WTC11 (cell line): ENCODE results near the gene UBASH3A. TPM values are rescaled to one million over a fixed set of nuclear protein-coding genes. Genes with fewer than 3 reads are reported as not detected.

Source experiments
- ATAC-seq: fragments of 200-7000 bp; cut with Tn5 transposase; 2 replicates; pipeline ENCODE4 v1.10.0; 2021; ENCODE audit warnings: mild to moderate bottlenecking, moderate library complexity
- CTCF ChIA-PET: fragments of 300-600 bp; sonication (Branson Sonifier 250); formaldehyde crosslinking; loops from one replicate; lab custom pipeline; 2021; ENCODE audit warnings: antibody characterized with exemption; lab: Charles Lee
- POLR2A ChIA-PET: fragments of 350-600 bp; sonication (Branson Sonifier 250); formaldehyde crosslinking; loops from one replicate; lab custom pipeline; 2021; ENCODE audit warnings: antibody characterized with exemption; lab: Charles Lee
- DNase-seq: peaks from one replicate; pipeline ENCODE4 v3.0.0; 2021; ENCODE audit warnings: low spot score
- H3K27ac Mint-ChIP-seq: 2 replicates; pipeline ENCODE4 v1.8.0; 2021; ENCODE audit warnings: mixed read lengths
- H3K27me3 Mint-ChIP-seq: 2 replicates; pipeline ENCODE4 v1.8.0; 2021; ENCODE audit warnings: low read depth, mild to moderate bottlenecking, moderate library complexity, mixed read lengths
- H3K36me3 Mint-ChIP-seq: 2 replicates; pipeline ENCODE4 v1.8.0; 2021; ENCODE audit warnings: mixed read lengths
- H3K4me1 Mint-ChIP-seq: 2 replicates; pipeline ENCODE4 v1.8.0; 2022; ENCODE audit warnings: mixed read lengths
- H3K4me3 Mint-ChIP-seq: 2 replicates; pipeline ENCODE4 v1.8.0; 2021; ENCODE audit warnings: mild to moderate bottlenecking, moderate library complexity, mixed read lengths
- H3K9me3 Mint-ChIP-seq: 2 replicates; pipeline ENCODE4 v1.8.0; 2021; ENCODE audit warnings: mixed read lengths
- ESRRA ChIP-seq: sonication (generic); formaldehyde crosslinking; IDR thresholded peaks from 2 replicates; pipeline ENCODE4 v1.8.1; 2022; ENCODE audit warnings: mild to moderate bottlenecking, missing genetic modification reagents, borderline replicate concordance
- ETV6 ChIP-seq: sonication (generic); formaldehyde crosslinking; IDR thresholded peaks from 2 replicates; pipeline ENCODE4 v1.8.1; 2022; ENCODE audit warnings: mild to moderate bottlenecking, missing genetic modification reagents
- FOXK1 ChIP-seq: sonication (generic); formaldehyde crosslinking; IDR thresholded peaks from 2 replicates; pipeline ENCODE4 v1.8.0; 2022; ENCODE audit warnings: mild to moderate bottlenecking, moderate library complexity, missing genetic modification reagents
- FOXP1 ChIP-seq: sonication (generic); formaldehyde crosslinking; IDR thresholded peaks from 2 replicates; pipeline ENCODE4 v1.8.0; 2022; ENCODE audit warnings: missing genetic modification reagents, mild to moderate bottlenecking, moderate library complexity, borderline replicate concordance
- FOXP4 ChIP-seq: sonication (generic); formaldehyde crosslinking; IDR thresholded peaks from 2 replicates; pipeline ENCODE4 v1.8.0; 2022; ENCODE audit warnings: mild to moderate bottlenecking, missing genetic modification reagents
- HMGA2 ChIP-seq: fragments of 250-450 bp; sonication (Bioruptor Pico); IDR thresholded peaks from 2 replicates; pipeline ENCODE4 v1.4.0; 2021; ENCODE audit warnings: mild to moderate bottlenecking, moderate library complexity
- IRF2 ChIP-seq: sonication (generic); formaldehyde crosslinking; IDR thresholded peaks from 2 replicates; pipeline ENCODE4 v1.8.0; 2022; ENCODE audit warnings: low read depth, missing genetic modification reagents, borderline replicate concordance
- JUN ChIP-seq: sonication (generic); formaldehyde crosslinking; IDR thresholded peaks from 2 replicates; pipeline ENCODE4 v1.8.0; 2023; ENCODE audit warnings: mild to moderate bottlenecking, missing genetic modification reagents
- KAT7 ChIP-seq: sonication (generic); formaldehyde crosslinking; IDR thresholded peaks from 2 replicates; pipeline ENCODE4 v1.8.1; 2023; ENCODE audit warnings: missing genetic modification reagents, mild to moderate bottlenecking, borderline replicate concordance
- NFATC4 ChIP-seq: fragments of 250-450 bp; sonication (Bioruptor Pico); IDR thresholded peaks from 2 replicates; pipeline ENCODE4 v1.9.0; 2021; ENCODE audit warnings: mild to moderate bottlenecking
- RELA ChIP-seq: sonication (generic); formaldehyde crosslinking; IDR thresholded peaks from 2 replicates; pipeline ENCODE4 v1.8.1; 2022; ENCODE audit warnings: missing genetic modification reagents, mild to moderate bottlenecking, borderline replicate concordance
- TEAD4 ChIP-seq: sonication (generic); formaldehyde crosslinking; IDR thresholded peaks from 2 replicates; pipeline ENCODE4 v1.8.0; 2022; ENCODE audit warnings: mild to moderate bottlenecking, missing genetic modification reagents
- ZNF121 ChIP-seq: sonication (generic); formaldehyde crosslinking; IDR thresholded peaks from 2 replicates; pipeline ENCODE4 v1.8.0; 2023; ENCODE audit warnings: missing genetic modification reagents
- ZNF396 ChIP-seq: fragments of 250-450 bp; sonication (Bioruptor Pico); IDR thresholded peaks from 2 replicates; pipeline ENCODE4 v1.8.0; 2021; ENCODE audit warnings: mild to moderate bottlenecking, moderate library complexity, borderline replicate concordance
- ZNF423 ChIP-seq: fragments of 250-450 bp; sonication (Bioruptor Pico); IDR thresholded peaks from 2 replicates; pipeline ENCODE4 v2.1.2; 2022; ENCODE audit warnings: mild to moderate bottlenecking, moderate library complexity
- total RNA-seq: library from RNA; stranded (reverse); gene quantifications from 3 replicates; pipeline ENCODE4 v1.2.3, GENCODE V29; 2021
- TF ChIP-seq, protein P1 (sequence below): sonication (generic); formaldehyde crosslinking; IDR thresholded peaks from 2 replicates; pipeline ENCODE4 v1.8.1; 2023; ENCODE audit warnings: mild to moderate bottlenecking, moderate library complexity, missing genetic modification reagents
- TF ChIP-seq, protein P2 (sequence below): fragments of 250-450 bp; sonication (Bioruptor Pico); conservative IDR thresholded peaks from 2 replicates; pipeline ENCODE4 v1.9.0; 2021; ENCODE audit warnings: mild to moderate bottlenecking
- TF ChIP-seq, protein P3 (sequence below): sonication (generic); formaldehyde crosslinking; conservative IDR thresholded peaks from 2 replicates; pipeline ENCODE4 v1.8.1; 2023; ENCODE audit warnings: mild to moderate bottlenecking, low read depth, missing genetic modification reagents, moderate library complexity
- TF ChIP-seq, protein P4 (sequence below): sonication (generic); formaldehyde crosslinking; IDR thresholded peaks from 2 replicates; pipeline ENCODE4 v1.8.1; 2022; ENCODE audit warnings: mild to moderate bottlenecking, moderate library complexity, missing genetic modification reagents

UBASH3A gene
- total RNA-seq, 1 experiment from 2014 or later = not detected

GRCh38 chr21:42362198-42362597 is 41.5 kb upstream of the UBASH3A start:
- Mint-ChIP-seq H3K36me3 (peaks cover 12% of the 10 kb centered on the region), H3K4me3 (no peak overlapping the region), H3K27ac (no peak overlapping the region; the same call in 1 of the 2 replicates)

More at GRCh38 chr21:42362198-42362597, 41.5 kb upstream of the UBASH3A start:
- DNase-seq (no peak), ATAC-seq (no peak)
- CTCF ChIA-PET = interaction anchor here (0.6 to 2.3 kb wide), 6 partner anchors 24 to 359 kb away, joined by 3 to 10 read pairs (median 3); no protein-coding TSS in a partner anchor
- no peaks in the 10 kb centered on the region; the same call in 1 of the 2 replicates for H3K27me3 Mint-ChIP-seq
- peaks cover 29% of the 10 kb centered on the region for H3K9me3 Mint-ChIP-seq
- POLR2A ChIA-PET = no interaction called here
- no peak for TF ChIP-seq ETV6
- TF ChIP-seq FOXK1 (CRISPR knock-in tag) = no peak
- TF ChIP-seq ZNF396 (CRISPR knock-in tag) = no peak
- TF ChIP-seq RELA (CRISPR knock-in tag) = no peak
- TF ChIP-seq, protein P1, sequence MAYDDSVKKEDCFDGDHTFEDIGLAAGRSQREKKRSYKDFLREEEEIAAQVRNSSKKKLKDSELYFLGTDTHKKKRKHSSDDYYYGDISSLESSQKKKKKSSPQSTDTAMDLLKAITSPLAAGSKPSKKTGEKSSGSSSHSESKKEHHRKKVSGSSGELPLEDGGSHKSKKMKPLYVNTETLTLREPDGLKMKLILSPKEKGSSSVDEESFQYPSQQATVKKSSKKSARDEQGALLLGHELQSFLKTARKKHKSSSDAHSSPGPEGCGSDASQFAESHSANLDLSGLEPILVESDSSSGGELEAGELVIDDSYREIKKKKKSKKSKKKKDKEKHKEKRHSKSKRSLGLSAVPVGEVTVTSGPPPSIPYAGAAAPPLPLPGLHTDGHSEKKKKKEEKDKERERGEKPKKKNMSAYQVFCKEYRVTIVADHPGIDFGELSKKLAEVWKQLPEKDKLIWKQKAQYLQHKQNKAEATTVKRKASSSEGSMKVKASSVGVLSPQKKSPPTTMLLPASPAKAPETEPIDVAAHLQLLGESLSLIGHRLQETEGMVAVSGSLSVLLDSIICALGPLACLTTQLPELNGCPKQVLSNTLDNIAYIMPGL (CRISPR knock-in tag) = no peak
- no peak for TF ChIP-seq ZNF121
- TF ChIP-seq IRF2 = no peak
- TF ChIP-seq FOXP1 = no peak
- no peak for TF ChIP-seq KAT7
- no peak for TF ChIP-seq FOXP4 (CRISPR knock-in tag)
- TF ChIP-seq HMGA2 (CRISPR knock-in tag) = no peak
- no peak for TF ChIP-seq NFATC4 (CRISPR knock-in tag)
- TF ChIP-seq, protein P2, sequence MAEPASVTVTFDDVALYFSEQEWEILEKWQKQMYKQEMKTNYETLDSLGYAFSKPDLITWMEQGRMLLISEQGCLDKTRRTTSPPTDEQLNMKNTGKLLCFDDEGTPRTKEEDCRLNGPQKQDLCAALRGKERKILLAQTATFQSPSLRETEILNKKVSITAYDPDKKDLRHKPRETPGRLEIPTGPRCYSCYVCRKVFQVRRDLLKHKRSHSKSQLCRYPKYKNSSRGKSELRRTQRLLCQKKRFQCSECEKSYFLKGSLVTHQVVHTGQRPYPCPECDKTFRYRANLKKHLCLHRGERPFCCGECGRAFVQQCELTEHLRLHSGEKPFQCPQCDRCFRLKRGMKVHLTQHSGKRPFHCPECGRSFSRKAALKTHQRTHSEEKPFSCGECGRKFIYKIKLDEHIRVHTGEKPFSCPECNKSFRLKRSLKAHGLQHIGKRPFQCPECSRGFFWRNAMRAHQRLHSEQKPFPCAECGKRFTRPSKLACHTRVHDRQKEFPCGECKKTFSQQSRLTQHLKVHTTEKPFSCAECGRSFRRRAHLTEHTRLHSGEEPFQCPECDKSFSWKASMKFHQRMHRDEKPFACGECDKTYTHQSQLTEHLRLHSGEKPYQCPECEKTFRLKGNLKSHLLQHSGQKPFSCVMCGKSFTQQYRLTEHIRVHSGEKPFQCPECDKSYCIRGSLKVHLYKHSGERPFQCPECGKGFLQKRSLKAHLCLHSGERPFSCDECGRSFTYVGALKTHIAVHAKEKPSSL (CRISPR knock-in tag) = no peak
- TF ChIP-seq JUN (CRISPR knock-in tag) = no peak
- TF ChIP-seq ZNF423 (CRISPR knock-in tag) = no peak
- TF ChIP-seq ESRRA (CRISPR knock-in tag) = no peak
- no peak for TF ChIP-seq TEAD4 (CRISPR knock-in tag)
- TF ChIP-seq, protein P3, sequence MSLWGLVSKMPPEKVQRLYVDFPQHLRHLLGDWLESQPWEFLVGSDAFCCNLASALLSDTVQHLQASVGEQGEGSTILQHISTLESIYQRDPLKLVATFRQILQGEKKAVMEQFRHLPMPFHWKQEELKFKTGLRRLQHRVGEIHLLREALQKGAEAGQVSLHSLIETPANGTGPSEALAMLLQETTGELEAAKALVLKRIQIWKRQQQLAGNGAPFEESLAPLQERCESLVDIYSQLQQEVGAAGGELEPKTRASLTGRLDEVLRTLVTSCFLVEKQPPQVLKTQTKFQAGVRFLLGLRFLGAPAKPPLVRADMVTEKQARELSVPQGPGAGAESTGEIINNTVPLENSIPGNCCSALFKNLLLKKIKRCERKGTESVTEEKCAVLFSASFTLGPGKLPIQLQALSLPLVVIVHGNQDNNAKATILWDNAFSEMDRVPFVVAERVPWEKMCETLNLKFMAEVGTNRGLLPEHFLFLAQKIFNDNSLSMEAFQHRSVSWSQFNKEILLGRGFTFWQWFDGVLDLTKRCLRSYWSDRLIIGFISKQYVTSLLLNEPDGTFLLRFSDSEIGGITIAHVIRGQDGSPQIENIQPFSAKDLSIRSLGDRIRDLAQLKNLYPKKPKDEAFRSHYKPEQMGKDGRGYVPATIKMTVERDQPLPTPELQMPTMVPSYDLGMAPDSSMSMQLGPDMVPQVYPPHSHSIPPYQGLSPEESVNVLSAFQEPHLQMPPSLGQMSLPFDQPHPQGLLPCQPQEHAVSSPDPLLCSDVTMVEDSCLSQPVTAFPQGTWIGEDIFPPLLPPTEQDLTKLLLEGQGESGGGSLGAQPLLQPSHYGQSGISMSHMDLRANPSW (CRISPR knock-in tag) = no peak
- TF ChIP-seq, protein P4, sequence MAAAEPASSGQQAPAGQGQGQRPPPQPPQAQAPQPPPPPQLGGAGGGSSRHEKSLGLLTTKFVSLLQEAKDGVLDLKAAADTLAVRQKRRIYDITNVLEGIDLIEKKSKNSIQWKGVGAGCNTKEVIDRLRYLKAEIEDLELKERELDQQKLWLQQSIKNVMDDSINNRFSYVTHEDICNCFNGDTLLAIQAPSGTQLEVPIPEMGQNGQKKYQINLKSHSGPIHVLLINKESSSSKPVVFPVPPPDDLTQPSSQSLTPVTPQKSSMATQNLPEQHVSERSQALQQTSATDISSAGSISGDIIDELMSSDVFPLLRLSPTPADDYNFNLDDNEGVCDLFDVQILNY (CRISPR knock-in tag) = no peak
- peaks cover 2% of the 10 kb centered on the region; the same call in 1 of the 2 replicates for H3K4me1 Mint-ChIP-seq
